Astrocyte (in vitro differentiated cells and primary cell): Measurements from ENCODE around the gene CDCA5.

Experiments
- CTCF ChIP-seq: IDR thresholded peaks from 2 replicates; pipeline ENCODE4 v1.5.1; 2011; ENCODE audit warnings: low read depth, mild to moderate bottlenecking, inconsistent platforms, low read length, moderate library complexity; ENCODE audit not compliant: insufficient read depth
- EZH2 ChIP-seq: IDR thresholded peaks from 2 replicates; pipeline ENCODE4 v1.6.1; 2012; ENCODE audit warnings: mild to moderate bottlenecking, low read length, inconsistent platforms; ENCODE audit not compliant: insufficient read depth

GRCh38 chr11:65059959-65060824 is 23.6 kb downstream of the CDCA5 start:
- TF ChIP-seq CTCF (no peak), EZH2 (no peak)
